ENCODE measurements around the gene CD9.

GRCh38 chr12:6226002-6226678, 25.9 kb downstream of the CD9 start:
- TF ChIP-seq POLR2A (IDR thresholded peaks at IDR 0.05; ENCODE audit: low read depth) (no peak), CTCF (IDR thresholded peaks at IDR 0.05) (no peak), EP300 (IDR thresholded peaks at IDR 0.05) (peak; percentile 95), POLR2AphosphoS5 (IDR thresholded peaks at IDR 0.05) (peak; percentile 89 to 93)

Data from esophagus muscularis mucosa (tissue), 4 donors.